ENCODE measurements around the gene FXYD3.

The FXYD3 gene

GRCh38 chr19:35132254-35132653 is 16.6 kb downstream of the FXYD3 start:
- H3K36me3 ChIP-seq (ENCODE audit: control insufficient read depth, insufficient read depth, low read length), result no peaks in the 10 kb centered on the region
- no peak overlapping the region for H3K9ac ChIP-seq (ENCODE audit: low read depth, low read length)
- H3K9me3 ChIP-seq (ENCODE audit: control insufficient read depth, insufficient read depth, low read length), result no peaks in the 10 kb centered on the region
- peaks cover 7% of the 10 kb centered on the region for H3K4me1 ChIP-seq (ENCODE audit: control insufficient read depth, insufficient read depth, low read length)
- no peak overlapping the region for H3K4me3 ChIP-seq (ENCODE audit: low read depth, low read length)
- no peaks in the 10 kb centered on the region for H3K27me3 ChIP-seq (ENCODE audit: control insufficient read depth, insufficient read depth, low read length)

GRCh38 chr19:35133826-35134225 is 18.2 kb downstream of the FXYD3 start:
- Histone ChIP-seq H3K4me3 (ENCODE audit: low read depth, low read length) (no peak overlapping the region), H3K4me1 (ENCODE audit: control insufficient read depth, insufficient read depth, low read length) (peaks cover 8% of the 10 kb centered on the region), H3K9me3 (ENCODE audit: control insufficient read depth, insufficient read depth, low read length) (no peaks in the 10 kb centered on the region), H3K9ac (ENCODE audit: low read depth, low read length) (no peak overlapping the region), H3K36me3 (ENCODE audit: control insufficient read depth, insufficient read depth, low read length) (no peaks in the 10 kb centered on the region), H3K27me3 (ENCODE audit: control insufficient read depth, insufficient read depth, low read length) (no peaks in the 10 kb centered on the region)

DNA sequence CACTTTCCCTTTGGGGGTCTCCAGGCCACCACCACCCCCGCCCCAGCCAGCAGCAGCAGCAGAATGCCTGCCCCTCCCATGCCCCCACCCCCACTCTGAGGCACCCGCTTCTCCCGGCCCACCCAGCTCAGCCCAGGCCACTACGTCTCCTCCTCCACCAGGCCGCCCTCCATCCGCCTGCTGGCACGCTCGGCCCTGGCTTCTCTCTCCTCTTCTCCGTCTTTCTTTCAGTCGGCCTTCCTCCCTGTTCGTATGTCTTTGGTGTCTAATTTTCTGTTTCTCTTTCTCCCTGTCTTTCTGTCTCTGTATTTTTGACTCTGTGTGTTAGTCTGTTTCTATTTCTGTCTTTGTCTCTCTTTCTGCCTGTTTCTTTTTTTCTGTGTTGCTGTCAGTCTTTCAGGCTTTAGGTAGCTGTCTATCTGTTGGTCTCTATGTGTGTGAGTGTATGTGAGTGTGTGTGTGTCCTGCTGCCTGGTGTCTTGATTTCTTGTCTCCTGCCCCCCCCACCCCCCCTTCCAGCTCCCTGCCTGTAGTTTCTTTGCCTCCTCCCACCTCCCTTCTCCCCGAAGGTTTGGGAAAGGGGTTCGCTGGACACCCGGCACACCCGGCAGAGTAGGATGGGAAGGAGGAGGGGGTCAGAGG is 19.1 kb downstream of the FXYD3 start, which contains the start of gene LGI4:
LGI4 (minus strand) TSS at position 459 of the 642 bp plus-strand sequence; CDS start at position 80, 379 bp downstream.
- H3K4me3 ChIP-seq (ENCODE audit: low read depth, low read length), result peak within 1 kb of the TSS; percentile 26

GRCh38 chr19:35135389-35135909 is 19.8 kb downstream of the FXYD3 start:
- H3K9me3 ChIP-seq (ENCODE audit: control insufficient read depth, insufficient read depth, low read length), result no peaks in the 10 kb centered on the region
- peaks cover 10% of the 10 kb centered on the region for H3K4me1 ChIP-seq (ENCODE audit: control insufficient read depth, insufficient read depth, low read length)
- H3K9ac ChIP-seq (ENCODE audit: low read depth, low read length), result no peak overlapping the region
- H3K4me3 ChIP-seq (ENCODE audit: low read depth, low read length), result peak overlapping the region; percentile 26
- H3K27me3 ChIP-seq (ENCODE audit: control insufficient read depth, insufficient read depth, low read length), result peaks cover under 1% of the 10 kb centered on the region
- no peaks in the 10 kb centered on the region for H3K36me3 ChIP-seq (ENCODE audit: control insufficient read depth, insufficient read depth, low read length)

More for the DNA sequence above, 19.1 kb downstream of the FXYD3 start, which contains the start of gene LGI4:
- Histone ChIP-seq H3K4me1 (ENCODE audit: control insufficient read depth, insufficient read depth, low read length) (peaks cover 10% of the 10 kb centered on the region), H3K36me3 (ENCODE audit: control insufficient read depth, insufficient read depth, low read length) (no peaks in the 10 kb centered on the region), H3K27me3 (ENCODE audit: control insufficient read depth, insufficient read depth, low read length) (no peaks in the 10 kb centered on the region), H3K9me3 (ENCODE audit: control insufficient read depth, insufficient read depth, low read length) (no peaks in the 10 kb centered on the region), H3K9ac (ENCODE audit: low read depth, low read length) (no peak within 1 kb of the TSS)

DNA sequence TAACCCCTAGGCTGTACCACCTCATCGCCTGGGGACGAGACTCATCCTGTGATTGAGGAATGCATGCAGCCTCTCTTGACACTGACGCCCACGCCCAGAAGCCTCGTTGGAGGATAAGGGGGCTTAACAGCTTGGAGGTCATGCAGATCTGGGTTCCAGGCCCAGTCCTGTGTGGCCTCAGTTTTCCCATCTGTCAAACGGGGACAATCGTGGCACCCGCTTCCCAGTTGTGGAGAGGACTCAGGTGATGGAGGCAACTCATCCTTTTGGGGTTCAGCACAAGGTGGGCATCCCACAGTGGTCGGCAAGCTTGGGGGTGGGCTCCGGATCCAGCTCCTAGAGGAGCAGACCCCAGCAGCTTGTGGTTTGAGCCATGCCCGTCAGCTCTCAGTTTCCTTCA is 20.6 kb downstream of the FXYD3 start:
- Histone ChIP-seq H3K36me3 (ENCODE audit: control insufficient read depth, insufficient read depth, low read length) (no peaks in the 10 kb centered on the region), H3K27me3 (ENCODE audit: control insufficient read depth, insufficient read depth, low read length) (peaks cover 2% of the 10 kb centered on the region), H3K4me3 (ENCODE audit: low read depth, low read length) (no peak overlapping the region), H3K9ac (ENCODE audit: low read depth, low read length) (no peak overlapping the region), H3K9me3 (ENCODE audit: control insufficient read depth, insufficient read depth, low read length) (no peaks in the 10 kb centered on the region), H3K4me1 (ENCODE audit: control insufficient read depth, insufficient read depth, low read length) (peaks cover 15% of the 10 kb centered on the region)

GRCh38 chr19:35136977-35137702 is 21.5 kb downstream of the FXYD3 start:
- no peak overlapping the region for H3K9ac ChIP-seq (ENCODE audit: low read depth, low read length)
- peaks cover 7% of the 10 kb centered on the region for H3K27me3 ChIP-seq (ENCODE audit: control insufficient read depth, insufficient read depth, low read length)
- no peaks in the 10 kb centered on the region for H3K36me3 ChIP-seq (ENCODE audit: control insufficient read depth, insufficient read depth, low read length)
- no peaks in the 10 kb centered on the region for H3K9me3 ChIP-seq (ENCODE audit: control insufficient read depth, insufficient read depth, low read length)
- H3K4me3 ChIP-seq (ENCODE audit: low read depth, low read length), result no peak overlapping the region
- H3K4me1 ChIP-seq (ENCODE audit: control insufficient read depth, insufficient read depth, low read length), result peaks cover 15% of the 10 kb centered on the region

DNA sequence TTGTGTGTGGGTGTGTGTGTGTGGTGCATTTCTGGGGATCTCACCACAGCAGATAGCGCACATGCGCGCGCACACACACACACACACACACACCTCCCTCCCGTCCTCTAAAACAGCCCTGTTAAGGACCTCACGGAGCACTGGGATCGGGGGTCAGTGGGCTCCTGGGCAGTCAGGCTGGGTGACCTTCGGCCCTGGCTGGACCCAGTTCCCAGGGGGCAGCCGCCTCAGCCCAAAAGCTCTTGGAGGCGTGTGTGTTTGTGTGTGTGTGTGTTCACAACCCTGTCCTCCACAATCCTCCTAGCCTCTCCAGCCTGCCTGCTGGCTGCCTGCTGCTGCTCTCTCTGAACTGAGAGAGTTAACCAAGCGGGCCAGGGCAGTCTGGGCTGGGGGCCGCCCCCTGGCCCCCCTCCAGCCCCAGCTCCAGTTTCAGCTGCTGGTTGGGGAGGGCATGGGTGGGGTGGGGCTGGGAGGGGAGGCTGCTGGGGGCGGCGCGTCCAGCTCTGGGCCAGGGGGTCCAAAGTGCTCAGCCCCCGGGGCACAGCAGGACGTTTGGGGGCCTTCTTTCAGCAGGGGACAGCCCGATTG is 22.8 kb downstream of the FXYD3 start, which contains the start of gene FXYD1:
FXYD1 (plus strand) TSS at position 520 of the 588 bp plus-strand sequence. CDS start 1,256 bp downstream, outside the sequence.
- peaks cover 7% of the 10 kb centered on the region for H3K27me3 ChIP-seq (ENCODE audit: control insufficient read depth, insufficient read depth, low read length)
- H3K4me1 ChIP-seq (ENCODE audit: control insufficient read depth, insufficient read depth, low read length), result peaks cover 15% of the 10 kb centered on the region
- no peak within 1 kb of the TSS for H3K9ac ChIP-seq (ENCODE audit: low read depth, low read length)
- no peaks in the 10 kb centered on the region for H3K36me3 ChIP-seq (ENCODE audit: control insufficient read depth, insufficient read depth, low read length)
- H3K9me3 ChIP-seq (ENCODE audit: control insufficient read depth, insufficient read depth, low read length), result no peaks in the 10 kb centered on the region
- H3K4me3 ChIP-seq (ENCODE audit: low read depth, low read length), result no peak within 1 kb of the TSS

GRCh38 chr19:35140207-35140961 is 24.8 kb downstream of the FXYD3 start:
- H3K4me3 ChIP-seq (ENCODE audit: low read depth, low read length), result peak overlapping the region; percentile 43
- H3K36me3 ChIP-seq (ENCODE audit: control insufficient read depth, insufficient read depth, low read length), result no peaks in the 10 kb centered on the region
- peaks cover 14% of the 10 kb centered on the region for H3K27me3 ChIP-seq (ENCODE audit: control insufficient read depth, insufficient read depth, low read length)
- peaks cover 24% of the 10 kb centered on the region for H3K4me1 ChIP-seq (ENCODE audit: control insufficient read depth, insufficient read depth, low read length)
- H3K9ac ChIP-seq (ENCODE audit: low read depth, low read length), result no peak overlapping the region
- H3K9me3 ChIP-seq (ENCODE audit: control insufficient read depth, insufficient read depth, low read length), result no peaks in the 10 kb centered on the region

DNA sequence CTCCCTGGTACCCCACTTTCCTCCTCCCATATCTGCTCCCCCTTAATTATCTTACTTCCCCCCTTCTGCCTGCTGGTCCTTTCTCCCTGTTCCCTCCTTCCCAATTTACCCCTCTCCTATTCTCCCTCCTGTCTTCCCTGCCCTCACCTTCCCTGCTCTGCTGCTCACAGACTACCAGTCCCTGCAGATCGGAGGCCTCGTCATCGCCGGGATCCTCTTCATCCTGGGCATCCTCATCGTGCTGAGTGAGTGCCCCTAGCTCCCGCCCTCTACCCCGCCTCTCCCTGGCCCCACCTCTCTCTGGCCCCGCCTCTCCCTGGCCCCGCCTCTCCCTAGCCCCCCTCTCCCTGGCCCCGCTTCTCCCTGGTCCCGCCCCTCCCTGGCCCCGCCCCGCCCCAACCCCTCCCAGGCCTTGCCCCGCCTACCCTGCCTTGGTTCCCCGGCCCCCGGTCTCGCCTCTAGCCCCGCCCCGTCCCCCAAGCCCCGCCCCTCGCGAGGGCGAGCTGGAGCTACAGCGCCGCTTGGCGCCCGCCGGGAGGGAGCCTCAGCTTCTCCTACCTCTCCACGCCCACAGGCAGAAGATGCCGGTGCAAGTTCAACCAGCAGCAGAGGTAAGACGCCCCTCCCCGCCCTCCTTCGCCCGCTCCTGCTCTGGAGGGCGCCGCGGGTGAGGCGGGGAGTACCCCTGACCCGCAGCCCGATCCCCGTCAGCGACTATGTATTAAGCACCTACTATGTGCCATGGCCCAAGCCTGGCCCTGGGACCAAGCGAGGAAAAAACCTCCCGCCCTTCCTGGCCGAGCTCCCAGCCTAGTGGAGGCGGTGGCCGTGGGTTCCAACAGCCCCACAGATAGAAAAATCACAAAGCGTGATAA is 25.6 kb downstream of the FXYD3 start:
- Histone ChIP-seq H3K27me3 (ENCODE audit: control insufficient read depth, insufficient read depth, low read length) (peaks cover 14% of the 10 kb centered on the region), H3K4me3 (ENCODE audit: low read depth, low read length) (peak overlapping the region; percentile 67)

DNA sequence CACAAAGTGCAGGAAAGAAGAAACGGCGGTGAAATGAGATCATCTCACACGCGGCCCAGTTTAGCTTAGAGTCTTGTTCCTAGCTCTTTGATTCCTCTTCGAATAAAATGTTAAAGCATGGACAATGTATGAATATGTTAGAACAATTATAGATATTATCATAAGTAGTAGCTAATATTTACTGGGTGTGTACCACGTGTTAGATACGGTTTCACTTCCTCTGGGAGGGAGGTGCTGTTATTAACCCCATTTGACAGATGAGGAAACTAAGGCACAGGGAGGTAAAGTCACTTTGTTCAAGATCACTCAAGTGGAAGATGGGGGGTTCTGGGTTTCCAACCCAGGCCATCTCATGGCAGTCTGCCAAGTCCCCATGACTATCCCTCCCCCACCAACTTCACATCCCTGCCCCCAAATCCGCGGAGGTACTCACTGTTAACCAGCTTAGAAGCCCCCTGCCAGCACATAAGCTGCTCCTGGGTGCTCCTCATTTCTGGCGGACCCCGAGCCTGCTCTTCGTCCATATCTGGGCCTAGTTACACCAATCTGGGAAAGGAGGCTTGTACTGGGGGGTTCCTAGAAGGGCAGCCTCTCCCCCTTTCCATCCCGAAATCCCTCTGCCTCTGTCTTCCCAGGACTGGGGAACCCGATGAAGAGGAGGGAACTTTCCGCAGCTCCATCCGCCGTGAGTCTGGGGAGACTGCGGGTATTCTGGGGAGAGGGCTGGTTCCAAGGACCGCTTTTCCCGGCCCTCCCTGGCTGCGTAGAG is 26.4 kb downstream of the FXYD3 start:
- Histone ChIP-seq H3K4me1 (ENCODE audit: control insufficient read depth, insufficient read depth, low read length) (peaks cover 19% of the 10 kb centered on the region), H3K9me3 (ENCODE audit: control insufficient read depth, insufficient read depth, low read length) (no peaks in the 10 kb centered on the region), H3K36me3 (ENCODE audit: control insufficient read depth, insufficient read depth, low read length) (no peaks in the 10 kb centered on the region), H3K4me3 (ENCODE audit: low read depth, low read length) (peak overlapping the region; percentile 67), H3K27me3 (ENCODE audit: control insufficient read depth, insufficient read depth, low read length) (peaks cover 14% of the 10 kb centered on the region), H3K9ac (ENCODE audit: low read depth, low read length) (peak overlapping the region; percentile 26)

More for the DNA sequence above, 25.6 kb downstream of the FXYD3 start:
- Histone ChIP-seq H3K4me1 (ENCODE audit: control insufficient read depth, insufficient read depth, low read length) (peaks cover 19% of the 10 kb centered on the region), H3K9me3 (ENCODE audit: control insufficient read depth, insufficient read depth, low read length) (no peaks in the 10 kb centered on the region), H3K36me3 (ENCODE audit: control insufficient read depth, insufficient read depth, low read length) (no peaks in the 10 kb centered on the region), H3K9ac (ENCODE audit: low read depth, low read length) (peak overlapping the region; percentile 26)

Data from iPS-15b (cell line).